GM12801 (cell line): Measurements from ENCODE around the gene RAB8B.

Experiments
- TF ChIP-seq, protein P1 (sequence below): IDR thresholded peaks from one replicate; pipeline ENCODE4 v1.5.1; 2011; ENCODE audit warnings: control low read depth; ENCODE audit not compliant: insufficient read length; ENCODE audit errors: extremely low read depth

The RAB8B gene

DNA sequence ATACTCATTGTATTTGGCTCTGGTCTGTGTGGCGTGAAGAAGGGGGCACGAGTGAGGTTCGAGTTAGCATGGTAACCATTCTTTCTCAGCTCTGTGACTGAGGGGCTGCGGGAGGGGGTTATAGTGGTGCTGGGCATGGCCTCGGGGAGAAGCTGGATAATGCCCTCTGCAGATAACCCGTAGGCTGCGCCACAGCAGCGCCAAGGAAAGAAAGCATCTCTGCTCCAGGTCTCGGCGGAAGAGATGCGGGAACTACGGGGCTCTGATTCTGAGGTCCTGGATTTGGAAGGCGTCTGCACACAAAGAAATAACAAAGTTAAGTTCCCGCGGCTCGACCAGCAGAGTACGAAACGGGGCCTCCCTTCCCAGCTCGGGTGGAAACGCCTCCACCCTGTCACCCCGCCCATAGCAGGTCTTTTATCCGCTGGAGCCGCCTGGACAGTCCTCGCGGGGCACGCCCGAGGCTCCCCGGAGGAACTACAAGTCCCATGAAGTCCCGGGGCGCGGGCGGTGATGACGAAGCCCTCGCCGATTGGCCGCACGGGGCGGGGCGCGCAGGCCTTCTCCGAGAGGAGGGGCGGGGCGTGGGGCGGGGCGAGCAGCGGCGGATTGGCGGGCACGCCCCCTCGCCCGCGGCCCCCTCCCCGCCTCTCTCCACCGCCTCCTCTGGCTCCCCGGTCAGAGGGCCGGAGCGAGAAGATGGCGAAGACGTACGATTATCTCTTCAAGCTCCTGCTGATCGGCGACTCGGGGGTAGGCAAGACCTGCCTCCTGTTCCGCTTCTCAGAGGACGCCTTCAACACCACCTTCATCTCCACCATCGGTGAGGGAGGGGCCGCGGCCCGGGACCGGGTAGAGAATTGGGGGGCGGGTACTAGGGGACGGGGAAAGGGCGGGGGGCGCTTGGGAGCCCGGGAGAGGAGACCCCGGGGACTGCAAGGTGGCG is at the start of gene RAB8B:
Gene RAB8B (plus strand): TSS at position 681 of the 946 bp plus-strand sequence. CDS start 19 bp downstream, at position 700.
- TF ChIP-seq, protein P1, sequence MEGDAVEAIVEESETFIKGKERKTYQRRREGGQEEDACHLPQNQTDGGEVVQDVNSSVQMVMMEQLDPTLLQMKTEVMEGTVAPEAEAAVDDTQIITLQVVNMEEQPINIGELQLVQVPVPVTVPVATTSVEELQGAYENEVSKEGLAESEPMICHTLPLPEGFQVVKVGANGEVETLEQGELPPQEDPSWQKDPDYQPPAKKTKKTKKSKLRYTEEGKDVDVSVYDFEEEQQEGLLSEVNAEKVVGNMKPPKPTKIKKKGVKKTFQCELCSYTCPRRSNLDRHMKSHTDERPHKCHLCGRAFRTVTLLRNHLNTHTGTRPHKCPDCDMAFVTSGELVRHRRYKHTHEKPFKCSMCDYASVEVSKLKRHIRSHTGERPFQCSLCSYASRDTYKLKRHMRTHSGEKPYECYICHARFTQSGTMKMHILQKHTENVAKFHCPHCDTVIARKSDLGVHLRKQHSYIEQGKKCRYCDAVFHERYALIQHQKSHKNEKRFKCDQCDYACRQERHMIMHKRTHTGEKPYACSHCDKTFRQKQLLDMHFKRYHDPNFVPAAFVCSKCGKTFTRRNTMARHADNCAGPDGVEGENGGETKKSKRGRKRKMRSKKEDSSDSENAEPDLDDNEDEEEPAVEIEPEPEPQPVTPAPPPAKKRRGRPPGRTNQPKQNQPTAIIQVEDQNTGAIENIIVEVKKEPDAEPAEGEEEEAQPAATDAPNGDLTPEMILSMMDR: no peak

DNA sequence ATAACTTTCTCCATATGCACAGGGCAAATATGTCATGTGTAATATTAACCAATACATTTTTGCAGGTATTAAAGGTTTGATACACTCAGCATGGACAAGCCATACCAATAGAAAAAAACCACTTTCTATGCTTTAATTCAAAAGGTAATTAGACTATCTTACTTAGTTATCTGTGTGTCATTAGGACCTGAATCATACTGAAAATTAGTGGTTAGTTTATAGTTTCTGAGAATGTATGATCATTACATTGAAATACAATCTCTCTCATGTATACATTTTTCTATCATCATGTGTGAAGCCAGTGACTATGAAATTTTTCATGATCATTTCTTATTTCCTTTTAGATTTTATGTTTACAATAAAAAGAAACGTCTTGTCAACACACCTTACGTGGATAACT is 48.5 kb upstream of the RAB8B start:
- TF ChIP-seq, protein P1: no peak

DNA sequence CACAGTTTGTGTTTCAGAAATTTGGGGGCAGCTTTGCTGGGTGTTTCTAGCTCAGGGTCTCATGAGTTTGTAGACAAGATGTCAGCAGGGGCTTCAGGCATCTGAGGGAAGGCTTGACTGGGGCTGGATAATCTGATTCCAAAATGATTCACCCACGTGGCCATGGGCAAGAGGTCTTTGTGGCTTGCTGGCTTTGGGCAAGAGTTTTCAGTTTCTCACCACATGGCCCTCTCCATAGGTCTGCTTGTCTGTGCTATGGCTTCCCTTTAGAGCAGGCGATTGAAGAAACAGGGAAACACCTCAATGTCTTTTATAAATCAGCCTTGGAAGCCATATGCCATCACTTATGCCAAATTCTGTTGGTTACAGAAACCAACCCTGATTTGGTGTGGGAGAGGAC is 44.0 kb upstream of the RAB8B start:
- TF ChIP-seq, protein P1: no peak

DNA sequence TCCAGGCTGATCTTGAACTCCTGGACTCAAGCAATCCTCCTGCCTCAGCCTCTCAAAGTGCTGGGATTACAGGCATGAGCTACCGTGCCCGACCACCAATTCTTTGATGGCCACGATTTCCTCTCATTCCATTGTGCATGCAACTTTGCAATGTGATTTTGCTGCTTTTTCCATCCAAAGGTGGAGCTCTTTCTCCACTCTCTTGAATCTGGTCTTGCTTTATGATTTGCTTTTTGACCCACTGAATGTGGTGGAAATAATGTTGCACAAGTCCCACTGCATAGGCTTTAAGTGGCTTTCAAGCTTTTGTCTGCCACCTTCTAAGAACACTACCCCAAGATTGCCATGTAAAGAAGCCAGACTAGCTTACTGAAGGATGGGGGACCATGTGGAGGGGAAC is 42.7 kb upstream of the RAB8B start:
- TF ChIP-seq, protein P1: no peak

DNA sequence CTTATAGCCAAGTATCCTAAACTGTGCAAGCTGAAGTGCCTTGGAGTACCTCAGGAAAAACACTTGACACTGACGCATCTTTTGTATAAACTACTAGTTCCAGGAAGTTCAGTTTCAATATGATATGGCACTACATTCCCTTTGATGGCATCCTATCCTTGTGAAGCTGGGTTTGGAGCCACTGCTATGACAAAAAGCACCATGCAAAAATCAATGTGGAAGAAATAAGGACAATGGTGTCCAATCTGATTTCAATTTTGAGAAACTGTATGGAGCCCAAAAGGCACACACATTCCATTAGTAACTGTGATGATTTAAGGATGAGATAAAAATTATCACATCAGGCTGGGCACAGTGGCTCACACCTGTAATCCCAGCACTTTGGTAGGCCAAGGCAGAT is 37.7 kb upstream of the RAB8B start:
- TF ChIP-seq, protein P1: no peak

DNA sequence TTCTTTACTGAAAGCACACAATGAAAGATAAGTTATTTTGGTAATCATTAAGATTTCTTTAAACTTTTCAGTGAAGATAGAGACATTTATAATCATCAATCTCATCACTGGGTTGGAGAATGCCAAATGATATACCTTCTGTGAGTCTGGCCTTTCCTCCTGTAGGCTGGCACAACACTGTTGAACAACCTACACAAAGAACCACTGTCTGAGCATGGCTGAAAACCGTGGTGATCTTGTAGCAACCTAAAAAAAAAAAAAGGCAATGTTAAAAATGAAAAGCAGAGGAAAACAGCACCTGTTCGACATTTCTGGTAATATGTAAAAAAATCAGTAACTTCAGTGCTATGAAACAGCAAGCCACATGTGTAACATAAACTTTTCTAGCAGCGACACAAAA is 33.9 kb upstream of the RAB8B start:
- TF ChIP-seq, protein P1: no peak

DNA sequence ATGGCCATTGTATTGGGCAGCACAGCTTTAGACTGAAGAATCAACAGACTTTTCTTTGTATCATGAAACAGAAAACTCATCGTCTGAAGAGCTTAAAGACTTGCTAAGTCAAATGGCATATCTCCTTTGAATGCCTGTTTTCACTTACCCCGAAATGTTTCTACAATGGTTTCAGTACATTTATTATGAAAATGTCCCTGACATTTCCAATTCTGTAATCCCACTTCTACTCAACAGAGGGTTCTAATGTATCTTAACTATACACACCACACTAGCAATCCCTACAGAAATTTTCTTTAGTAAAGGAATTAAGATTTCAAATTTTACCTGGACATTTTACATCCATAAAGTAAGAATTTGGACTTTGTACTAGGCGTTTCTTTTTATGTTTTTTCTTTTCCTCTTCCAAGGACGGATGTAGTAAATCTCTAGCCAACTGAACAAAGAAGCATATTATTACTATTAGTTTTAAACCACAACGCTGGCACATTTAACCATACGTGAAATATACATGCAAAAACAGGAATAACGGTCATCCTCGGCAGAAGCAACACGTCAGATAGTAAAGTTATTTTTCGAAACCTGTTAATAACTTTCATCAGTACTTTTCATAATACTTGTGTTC is 33.2 kb upstream of the RAB8B start:
- TF ChIP-seq, protein P1: no peak
